ENCODE measurements around the gene GCNA. TPM values are rescaled to one million over a fixed set of nuclear protein-coding genes. Genes with fewer than 3 reads are reported as not detected.

Gene GCNA
- total RNA-seq, 1 donor from 2014 or later = 0.94 TPM

GRCh38 chrX:71652405-71652804 is 74.2 kb downstream of the GCNA start:
- no peaks in the 10 kb centered on the region for H3K36me3 Mint-ChIP-seq

GRCh38 chrX:71653344-71653743 is 75.1 kb downstream of the GCNA start:
- no peaks in the 10 kb centered on the region for H3K36me3 Mint-ChIP-seq
- H3K27ac Mint-ChIP-seq = no peak overlapping the region
- TF ChIP-seq CTCF (IDR thresholded peaks at IDR 0.05; ENCODE audit: unreplicated experiment) = no peak
- H3K9me3 Mint-ChIP-seq = peaks cover 12% of the 10 kb centered on the region
- no peak for DNase-seq (ENCODE audit: low spot score in 2 of 2, unreplicated experiment in 2 of 2)
- H3K4me3 Mint-ChIP-seq = no peak overlapping the region
- H3K27me3 Mint-ChIP-seq (ENCODE audit: low read depth) = peaks cover 3% of the 10 kb centered on the region
- no peaks in the 10 kb centered on the region for H3K4me1 Mint-ChIP-seq

More at GRCh38 chrX:71652405-71652804, 74.2 kb downstream of the GCNA start:
- Mint-ChIP-seq H3K27me3 (ENCODE audit: low read depth) (peaks cover 3% of the 10 kb centered on the region), H3K27ac (no peak overlapping the region), H3K4me1 (no peaks in the 10 kb centered on the region), H3K9me3 (peaks cover 17% of the 10 kb centered on the region), H3K4me3 (no peak overlapping the region)
- peak; percentile 51 for TF ChIP-seq CTCF (IDR thresholded peaks at IDR 0.05; ENCODE audit: unreplicated experiment)
- DNase-seq (ENCODE audit: low spot score in 2 of 2, unreplicated experiment in 2 of 2) = no peak

DNA sequence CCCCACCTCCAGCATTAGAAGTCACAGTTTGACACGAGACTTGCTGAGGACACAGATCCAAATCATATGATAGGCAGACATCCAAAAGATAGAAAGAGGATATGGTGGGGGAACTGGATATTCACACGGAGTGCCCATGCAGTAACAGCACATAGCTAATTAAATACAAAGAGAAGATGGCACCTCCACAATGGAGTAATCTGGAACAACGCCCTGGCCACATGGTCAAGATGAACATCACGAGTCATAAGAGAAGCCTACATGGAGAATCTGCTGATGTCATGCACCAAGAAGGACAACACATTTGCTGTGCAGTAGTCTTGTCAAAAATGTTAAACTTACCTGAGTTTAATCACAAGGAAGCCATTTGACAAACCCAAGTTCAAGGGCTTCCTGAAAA is 79.0 kb downstream of the GCNA start:
- Mint-ChIP-seq H3K27ac (no peak overlapping the region), H3K27me3 (ENCODE audit: low read depth) (peaks cover 5% of the 10 kb centered on the region), H3K9me3 (peaks cover 14% of the 10 kb centered on the region), H3K4me1 (no peaks in the 10 kb centered on the region), H3K36me3 (no peaks in the 10 kb centered on the region), H3K4me3 (no peak overlapping the region)
- no peak for DNase-seq (ENCODE audit: low spot score in 2 of 2, unreplicated experiment in 2 of 2)
- no peak for TF ChIP-seq CTCF (IDR thresholded peaks at IDR 0.05; ENCODE audit: unreplicated experiment)

DNA sequence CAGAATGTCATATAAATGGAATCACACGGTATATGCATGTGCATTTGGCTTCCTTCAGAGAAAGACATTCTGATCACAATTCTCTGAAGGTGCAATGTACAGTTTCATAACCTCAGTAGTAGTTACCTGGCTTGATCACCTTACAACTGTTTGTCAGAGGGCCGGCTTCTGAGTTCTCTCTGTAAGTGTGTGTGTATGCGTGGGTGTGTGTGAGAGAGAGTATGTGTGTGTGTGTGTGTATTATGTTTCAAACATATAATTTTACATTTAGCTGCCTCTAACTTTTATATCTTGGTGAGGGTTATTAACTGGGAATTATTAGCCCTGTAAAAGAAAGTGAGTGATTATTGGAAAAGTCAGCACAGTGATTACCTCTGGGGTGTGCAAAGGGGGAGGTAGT is 81.1 kb downstream of the GCNA start:
- no peaks in the 10 kb centered on the region for H3K36me3 Mint-ChIP-seq
- no peak overlapping the region for H3K27ac Mint-ChIP-seq
- no peak for DNase-seq (ENCODE audit: low spot score in 2 of 2, unreplicated experiment in 2 of 2)
- peaks cover 5% of the 10 kb centered on the region for H3K27me3 Mint-ChIP-seq (ENCODE audit: low read depth)
- TF ChIP-seq CTCF (IDR thresholded peaks at IDR 0.05; ENCODE audit: unreplicated experiment) = no peak
- H3K4me1 Mint-ChIP-seq = no peaks in the 10 kb centered on the region
- H3K9me3 Mint-ChIP-seq = peaks cover 13% of the 10 kb centered on the region
- H3K4me3 Mint-ChIP-seq = no peak overlapping the region

- Mint-ChIP-seq H3K27me3 (ENCODE audit: low read depth) (peaks cover 5% of the 10 kb centered on the region), H3K27ac (no peak overlapping the region), H3K4me3 (no peak overlapping the region), H3K9me3 (peaks cover 11% of the 10 kb centered on the region), H3K36me3 (no peaks in the 10 kb centered on the region), H3K4me1 (no peaks in the 10 kb centered on the region)
- TF ChIP-seq CTCF (IDR thresholded peaks at IDR 0.05; ENCODE audit: unreplicated experiment) = no peak
- no peak for DNase-seq (ENCODE audit: low spot score in 2 of 2, unreplicated experiment in 2 of 2)
Measured at GRCh38 chrX:71659959-71660358, 81.7 kb downstream of the GCNA start.

Measured in mesothelial cell of epicardium (in vitro differentiated cells).